ENCODE measurements around the gene ERF. TPM values are rescaled to one million over a fixed set of nuclear protein-coding genes. Genes with fewer than 3 reads are reported as not detected.
A peak's percentile ranks its signal among the peaks of the same experiment; 100 is the strongest.

The ERF gene
- total and polyA plus RNA-seq, 2 donors from 2014 or later = 31.1 to 61.2 TPM

- intact Hi-C loops (cut with DNase I) = no loop called here
- H3K27me3 ChIP-seq (ENCODE audit: control insufficient read depth, insufficient read depth, low read length) = no peaks in the 10 kb centered on the region
- FAIRE-seq (peak; percentile 37), DNase-seq (peak; percentile 97 to 99 (median 98))
- H3K9me3 ChIP-seq (ENCODE audit: control insufficient read depth in 2 of 3, insufficient read depth in 1 of 3, low read length in 3 of 3) = no peaks in the 10 kb centered on the region
- peak within 1 kb of the TSS; percentile 52 to 93 (median 62) for H3K9ac ChIP-seq (ENCODE audit: low read length in 3 of 3)
- H3K4me3 ChIP-seq (ENCODE audit: low read length in 3 of 3) = peak within 1 kb of the TSS; percentile 85 to 91 (median 86)
- peaks cover 3 to 28% (median 19%) of the 10 kb centered on the region in 3 donors for H3K4me1 ChIP-seq (ENCODE audit: control insufficient read depth in 2 of 3, insufficient read depth in 2 of 3, low read depth in 1 of 3, low read length in 3 of 3)
- no peak for TF ChIP-seq CTCF (IDR thresholded peaks at IDR 0.05; ENCODE audit: borderline replicate concordance, extremely low read depth, insufficient read depth)
- peaks cover 0 to 16% (median 10%) of the 10 kb centered on the region in 3 donors for H3K36me3 ChIP-seq (ENCODE audit: control insufficient read depth in 2 of 3, insufficient read depth in 3 of 3, low read length in 3 of 3)
- H3K27ac ChIP-seq (ENCODE audit: low read depth in 2 of 2, low read length in 2 of 2) = peak within 1 kb of the TSS; percentile 96
Observed at GRCh38 chr19:42217520-42218437, 37.1 kb downstream of the ERF start, which contains the start of gene DEDD2. Gene DEDD2, minus strand, starts transcription at chr19:42217677. Its CDS starts 670 bp downstream, at chr19:42217007.

- FAIRE-seq (no peak), DNase-seq (peak in 4 of 5 donors; percentile 43 to 88 (median 52))
Observed at GRCh38 chr19:42216653-42217519, 38.0 kb downstream of the ERF start.

More at GRCh38 chr19:42216653-42217519, 38.0 kb downstream of the ERF start:
- no peak for TF ChIP-seq CTCF (IDR thresholded peaks at IDR 0.05; ENCODE audit: borderline replicate concordance, extremely low read depth, insufficient read depth)
- peaks cover 0 to 18% (median 11%) of the 10 kb centered on the region in 3 donors for H3K36me3 ChIP-seq (ENCODE audit: control insufficient read depth in 2 of 3, insufficient read depth in 3 of 3, low read length in 3 of 3)
- peak overlapping the region; percentile 52 to 93 (median 62) for H3K9ac ChIP-seq (ENCODE audit: low read length in 3 of 3)
- H3K4me1 ChIP-seq (ENCODE audit: control insufficient read depth in 2 of 3, insufficient read depth in 2 of 3, low read depth in 1 of 3, low read length in 3 of 3) = peaks cover 3 to 28% (median 19%) of the 10 kb centered on the region in 3 donors
- peak overlapping the region; percentile 96 for H3K27ac ChIP-seq (ENCODE audit: low read depth in 2 of 2, low read length in 2 of 2)
- H3K27me3 ChIP-seq (ENCODE audit: control insufficient read depth, insufficient read depth, low read length) = no peaks in the 10 kb centered on the region
- no peaks in the 10 kb centered on the region for H3K9me3 ChIP-seq (ENCODE audit: control insufficient read depth in 2 of 3, insufficient read depth in 1 of 3, low read length in 3 of 3)
- intact Hi-C loops (cut with DNase I) = no loop called here
- H3K4me3 ChIP-seq (ENCODE audit: low read length in 3 of 3) = peak overlapping the region; percentile 85 to 91 (median 86)

Data from kidney (tissue), 14 donors.